CD4-positive, alpha-beta memory T cell (primary cell): ENCODE measurements around the gene CFAP100. TPM values are rescaled to one million over a fixed set of nuclear protein-coding genes. Genes with fewer than 3 reads are reported as not detected.

ENCODE experiments used
- CTCF ChIA-PET: fragments of 350-600 bp; sonication (Branson Sonifier 250); formaldehyde crosslinking; loops from one replicate; lab custom pipeline; 2021; ENCODE audit warnings: inconsistent platforms; ENCODE audit not compliant: partially characterized antibody; lab: Charles Lee
- POLR2A ChIA-PET: fragments of 350-600 bp; sonication (Branson Sonifier 250); formaldehyde crosslinking; loops from one replicate; lab custom pipeline; 2021; ENCODE audit not compliant: partially characterized antibody; lab: Charles Lee
- DNase-seq, 5 donors: peaks; one replicate each; pipeline versions ENCODE4 v3.0.0 to v3.0.0-alpha.2; 2020 to 2022; ENCODE audit warnings: mixed read lengths in 1 of 5
- H3K27ac ChIP-seq: one replicate; pipeline ENCODE4 v1.7.0; 2013; ENCODE audit warnings: low read depth, low read length
- H3K27me3 ChIP-seq: 2 replicates; pipeline ENCODE4 v1.7.0; 2013; ENCODE audit warnings: mild to moderate bottlenecking, low read length, moderate library complexity; ENCODE audit not compliant: insufficient read depth
- H3K36me3 ChIP-seq: 2 replicates; pipeline ENCODE4 v1.7.0; 2013; ENCODE audit warnings: mild to moderate bottlenecking, low read length, moderate library complexity; ENCODE audit not compliant: insufficient read depth
- H3K4me1 ChIP-seq: 2 replicates; pipeline ENCODE4 v1.7.0; 2013; ENCODE audit warnings: mild to moderate bottlenecking, low read length, moderate library complexity; ENCODE audit not compliant: insufficient read depth
- H3K4me3 ChIP-seq, 2 donors: one replicate each; pipeline ENCODE4 v1.7.0; 2013; ENCODE audit warnings: low read length in 2 of 2, mild to moderate bottlenecking in 1 of 2
- H3K9me3 ChIP-seq, 2 donors: one replicate each; pipeline ENCODE4 v1.7.0; 2013; ENCODE audit warnings: low read length in 2 of 2, control low read depth in 1 of 2; ENCODE audit not compliant: control insufficient read depth in 1 of 2
- H3K27ac Mint-ChIP-seq, 7 donors: one replicate each; pipeline ENCODE4 v1.8.0; 2020 to 2021; ENCODE audit warnings: mixed read lengths in 7 of 7, mild to moderate bottlenecking in 6 of 7, inconsistent platforms in 3 of 7, moderate library complexity in 3 of 7
- H3K27me3 Mint-ChIP-seq, 2 donors: one replicate each; pipeline ENCODE4 v1.8.0; 2020 to 2021; ENCODE audit warnings: mixed read lengths in 2 of 2
- H3K36me3 Mint-ChIP-seq, 2 donors: one replicate each; pipeline ENCODE4 v1.8.0; 2020 to 2021; ENCODE audit warnings: mixed read lengths in 2 of 2, inconsistent platforms in 1 of 2, mild to moderate bottlenecking in 1 of 2
- H3K4me1 Mint-ChIP-seq, 4 donors: one replicate each; pipeline ENCODE4 v1.8.0; 2020 to 2021; ENCODE audit warnings: mixed read lengths in 4 of 4, mild to moderate bottlenecking in 1 of 4
- H3K4me3 Mint-ChIP-seq, 8 donors: one replicate each; pipeline ENCODE4 v1.8.0; 2020 to 2021; ENCODE audit warnings: mixed read lengths in 8 of 8, mild to moderate bottlenecking in 7 of 8, moderate library complexity in 6 of 8, inconsistent platforms in 3 of 8
- H3K9me3 Mint-ChIP-seq, 8 donors: one replicate each; pipeline ENCODE4 v1.8.0; 2020 to 2021; ENCODE audit warnings: mixed read lengths in 8 of 8, mild to moderate bottlenecking in 5 of 8, inconsistent platforms in 3 of 8, moderate library complexity in 1 of 8
- intact Hi-C: fragments of 100-400 bp; cut with micrococcal nuclease; formaldehyde crosslinking; loops from one replicate; pipeline ENCODE4 v1.15.1; 2023
- polyA plus RNA-seq, 2 donors: library from polyadenylated mRNA; unstranded; fragments of 300-500 nt; fragmentation: Illumina TruSeq; gene quantifications; one replicate each; pipeline ENCODE4 v1.2.3, GENCODE V29; 2021
- total RNA-seq, 2 experiments: library from RNA; stranded (reverse); gene quantifications; one replicate each; pipeline ENCODE4 v1.2.3, GENCODE V29; 2021

CFAP100 gene
- total and polyA plus RNA-seq, 4 experiments from 2014 or later, result not detected

GRCh38 chr3:126389112-126389793, 5.5 kb upstream of the CFAP100 start:
- intact Hi-C loops, result no loop called here
- ChIA-PET POLR2A (no interaction called here), CTCF (interaction anchor here (1.3 kb wide), 1 partner anchor 254 kb away, joined by 4 read pairs; no protein-coding TSS in a partner anchor)
- peaks cover 0 to under 1% (median 0%) of the 10 kb centered on the region in 8 donors for H3K9me3 Mint-ChIP-seq
- H3K4me3 Mint-ChIP-seq, result peak overlapping the region in 3 of 8 donors; percentile 30 to 61 (median 53)
- H3K27ac ChIP-seq, result no peak overlapping the region
- H3K27me3 ChIP-seq, result no peaks in the 10 kb centered on the region
- H3K4me1 Mint-ChIP-seq, result peaks cover 0 to 6% (median 2%) of the 10 kb centered on the region in 4 donors
- no peak overlapping the region for H3K4me3 ChIP-seq
- H3K4me1 ChIP-seq, result no peaks in the 10 kb centered on the region
- H3K36me3 ChIP-seq, result no peaks in the 10 kb centered on the region
- peaks cover 47 to 60% of the 10 kb centered on the region in 2 donors for H3K27me3 Mint-ChIP-seq
- H3K36me3 Mint-ChIP-seq, result no peaks in the 10 kb centered on the region
- no peaks in the 10 kb centered on the region for H3K9me3 ChIP-seq
- H3K27ac Mint-ChIP-seq, result peak overlapping the region in 1 of 7 donors; percentile 19
- DNase-seq, result peak in 2 of 5 donors; percentile 12 to 14

GRCh38 chr3:126389794-126390146, 4.9 kb upstream of the CFAP100 start:
- Histone ChIP-seq H3K4me3 (no peak overlapping the region), H3K27ac (no peak overlapping the region), H3K27me3 (no peaks in the 10 kb centered on the region), H3K36me3 (no peaks in the 10 kb centered on the region), H3K9me3 (no peaks in the 10 kb centered on the region), H3K4me1 (no peaks in the 10 kb centered on the region)
- Mint-ChIP-seq H3K27me3 (peaks cover 49 to 60% of the 10 kb centered on the region in 2 donors), H3K4me3 (peak overlapping the region in 3 of 8 donors; percentile 30 to 61 (median 53)), H3K27ac (peak overlapping the region in 1 of 7 donors; percentile 19), H3K4me1 (peaks cover 0 to 6% (median 2%) of the 10 kb centered on the region in 4 donors), H3K36me3 (no peaks in the 10 kb centered on the region), H3K9me3 (no peaks in the 10 kb centered on the region)
- intact Hi-C loops, result no loop called here
- no peak for DNase-seq
- ChIA-PET POLR2A (no interaction called here), CTCF (no interaction called here)

GRCh38 chr3:126390201-126390600, 4.5 kb upstream of the CFAP100 start:
- no peak overlapping the region for H3K4me3 Mint-ChIP-seq
- no peak for DNase-seq
- H3K27ac ChIP-seq, result no peak overlapping the region
- H3K4me1 ChIP-seq, result no peaks in the 10 kb centered on the region
- H3K36me3 Mint-ChIP-seq, result no peaks in the 10 kb centered on the region
- ChIA-PET POLR2A (no interaction called here), CTCF (no interaction called here)
- H3K9me3 ChIP-seq, result no peaks in the 10 kb centered on the region
- H3K27me3 ChIP-seq, result no peaks in the 10 kb centered on the region
- peaks cover 0 to 6% (median 2%) of the 10 kb centered on the region in 4 donors for H3K4me1 Mint-ChIP-seq
- no peak overlapping the region for H3K4me3 ChIP-seq
- H3K27me3 Mint-ChIP-seq, result peaks cover 48 to 61% of the 10 kb centered on the region in 2 donors
- H3K27ac Mint-ChIP-seq, result no peak overlapping the region
- intact Hi-C loops, result no loop called here
- no peaks in the 10 kb centered on the region for H3K9me3 Mint-ChIP-seq
- no peaks in the 10 kb centered on the region for H3K36me3 ChIP-seq

- POLR2A ChIA-PET, result no interaction called here
- peaks cover 0 to 6% (median 2%) of the 10 kb centered on the region in 4 donors for H3K4me1 Mint-ChIP-seq
- H3K27ac ChIP-seq, result no peak overlapping the region
- no peaks in the 10 kb centered on the region for H3K27me3 ChIP-seq
- peaks cover 51 to 62% of the 10 kb centered on the region in 2 donors for H3K27me3 Mint-ChIP-seq
- intact Hi-C loops, result no loop called here
- no peak overlapping the region for H3K4me3 Mint-ChIP-seq
- H3K4me3 ChIP-seq, result no peak overlapping the region
- H3K36me3 ChIP-seq, result no peaks in the 10 kb centered on the region
- no peaks in the 10 kb centered on the region for H3K9me3 Mint-ChIP-seq
- H3K4me1 ChIP-seq, result no peaks in the 10 kb centered on the region
- CTCF ChIA-PET, result no interaction called here
- H3K9me3 ChIP-seq, result no peaks in the 10 kb centered on the region
- no peak overlapping the region for H3K27ac Mint-ChIP-seq
- no peak for DNase-seq
- H3K36me3 Mint-ChIP-seq, result no peaks in the 10 kb centered on the region
These were observed 4.0 kb upstream of the CFAP100 start for GRCh38 chr3:126390751-126391150.

GRCh38 chr3:126391631-126392030, 3.1 kb upstream of the CFAP100 start:
- H3K27me3 Mint-ChIP-seq, result peaks cover 48 to 58% of the 10 kb centered on the region in 2 donors
- CTCF ChIA-PET, result no interaction called here

GRCh38 chr3:126392246-126392645, 2.5 kb upstream of the CFAP100 start:
- POLR2A ChIA-PET, result no interaction called here

More at GRCh38 chr3:126391631-126392030, 3.1 kb upstream of the CFAP100 start:
- no peaks in the 10 kb centered on the region for H3K9me3 ChIP-seq
- H3K27me3 ChIP-seq, result no peaks in the 10 kb centered on the region
- Mint-ChIP-seq H3K9me3 (no peaks in the 10 kb centered on the region), H3K36me3 (no peaks in the 10 kb centered on the region), H3K4me3 (no peak overlapping the region), H3K27ac (no peak overlapping the region), H3K4me1 (peaks cover 0 to 6% (median 2%) of the 10 kb centered on the region in 4 donors)
- POLR2A ChIA-PET, result no interaction called here
- no peak for DNase-seq
- intact Hi-C loops, result no loop called here
- H3K4me3 ChIP-seq, result no peak overlapping the region
- no peaks in the 10 kb centered on the region for H3K4me1 ChIP-seq
- no peak overlapping the region for H3K27ac ChIP-seq
- H3K36me3 ChIP-seq, result no peaks in the 10 kb centered on the region

GRCh38 chr3:126393563-126393962, 1.1 kb upstream of the CFAP100 start:
- no peaks in the 10 kb centered on the region for H3K9me3 Mint-ChIP-seq
- no peak for DNase-seq
- intact Hi-C loops, result no loop called here
- Histone ChIP-seq H3K9me3 (no peaks in the 10 kb centered on the region), H3K36me3 (no peaks in the 10 kb centered on the region), H3K4me3 (no peak overlapping the region), H3K27ac (no peak overlapping the region), H3K27me3 (no peaks in the 10 kb centered on the region), H3K4me1 (no peaks in the 10 kb centered on the region)
- no peaks in the 10 kb centered on the region for H3K36me3 Mint-ChIP-seq
- H3K27ac Mint-ChIP-seq, result no peak overlapping the region
- POLR2A ChIA-PET, result no interaction called here
- CTCF ChIA-PET, result no interaction called here
- H3K27me3 Mint-ChIP-seq, result peaks cover 49% of the 10 kb centered on the region in 2 donors
- H3K4me3 Mint-ChIP-seq, result no peak overlapping the region
- peaks cover 0 to 5% (median 2%) of the 10 kb centered on the region in 4 donors for H3K4me1 Mint-ChIP-seq

More at GRCh38 chr3:126392246-126392645, 2.5 kb upstream of the CFAP100 start:
- H3K27ac ChIP-seq, result no peak overlapping the region
- H3K4me3 ChIP-seq, result no peak overlapping the region
- Mint-ChIP-seq H3K4me3 (no peak overlapping the region), H3K27me3 (peaks cover 52 to 56% of the 10 kb centered on the region in 2 donors), H3K36me3 (no peaks in the 10 kb centered on the region), H3K27ac (no peak overlapping the region), H3K4me1 (peaks cover 0 to 6% (median 2%) of the 10 kb centered on the region in 4 donors), H3K9me3 (no peaks in the 10 kb centered on the region)
- H3K36me3 ChIP-seq, result no peaks in the 10 kb centered on the region
- H3K9me3 ChIP-seq, result no peaks in the 10 kb centered on the region
- DNase-seq, result no peak
- CTCF ChIA-PET, result no interaction called here
- H3K4me1 ChIP-seq, result no peaks in the 10 kb centered on the region
- H3K27me3 ChIP-seq, result no peaks in the 10 kb centered on the region
- intact Hi-C loops, result no loop called here
